Glutamatergic neuron (in vitro differentiated cells): Measurements from ENCODE around the gene LTC4S. TPM values are rescaled to one million over a fixed set of nuclear protein-coding genes. Genes with fewer than 3 reads are reported as not detected.
"Not testable (repeated sequence)": the region's sequence is repeated elsewhere in the genome, so short reads cannot be mapped to it uniquely, and the experiment has no call there.

Experiments used
- DNase-seq: peaks from one replicate; pipeline ENCODE4 v3.0.0; 2022
- H3K27ac Mint-ChIP-seq: one replicate; pipeline ENCODE4 v1.8.0; 2020; ENCODE audit warnings: mild to moderate bottlenecking, mixed read lengths, inconsistent platforms; ENCODE audit not compliant: unreplicated experiment
- H3K27me3 Mint-ChIP-seq: one replicate; pipeline ENCODE4 v1.8.0; 2020; ENCODE audit warnings: mild to moderate bottlenecking, moderate library complexity, mixed read lengths, inconsistent platforms; ENCODE audit not compliant: unreplicated experiment
- H3K36me3 Mint-ChIP-seq: one replicate; pipeline ENCODE4 v1.8.0; 2020; ENCODE audit warnings: mild to moderate bottlenecking, mixed read lengths, inconsistent platforms; ENCODE audit not compliant: unreplicated experiment
- H3K4me1 Mint-ChIP-seq: one replicate; pipeline ENCODE4 v1.8.0; 2020; ENCODE audit warnings: mild to moderate bottlenecking, low read depth, mixed read lengths, inconsistent platforms; ENCODE audit not compliant: unreplicated experiment
- H3K4me3 Mint-ChIP-seq: one replicate; pipeline ENCODE4 v1.8.0; 2020; ENCODE audit warnings: mild to moderate bottlenecking, mixed read lengths, inconsistent platforms; ENCODE audit not compliant: unreplicated experiment
- H3K9me3 Mint-ChIP-seq: one replicate; pipeline ENCODE4 v1.8.0; 2020; ENCODE audit warnings: mild to moderate bottlenecking, moderate library complexity, mixed read lengths, inconsistent platforms; ENCODE audit not compliant: unreplicated experiment
- total RNA-seq: library from RNA; stranded (reverse); fragmentation: NEBNext Ultra II Directional; extraction: Animal tissue kit (Norgen Biotek cat#: 25700); gene quantifications from one replicate; pipeline ENCODE4 v1.2.1, GENCODE V29; 2021; ENCODE audit not compliant: unreplicated experiment
- TF ChIP-seq, protein P1 (sequence below): fragments of 200-600 bp; sonication (generic); IDR thresholded peaks from one replicate; pipeline ENCODE4 v1.5.0; 2021; ENCODE audit not compliant: partially characterized antibody, unreplicated experiment

LTC4S gene
- total RNA-seq, 1 donor from 2014 or later = 0.91 TPM

GRCh38 chr5:179833056-179833708 lies 39.4 kb downstream of the LTC4S start:
- H3K4me1 Mint-ChIP-seq = peaks cover 3% of the 10 kb centered on the region
- H3K4me3 Mint-ChIP-seq = no peak overlapping the region
- peak overlapping the region; percentile 69 for H3K27ac Mint-ChIP-seq
- TF ChIP-seq, protein P1, sequence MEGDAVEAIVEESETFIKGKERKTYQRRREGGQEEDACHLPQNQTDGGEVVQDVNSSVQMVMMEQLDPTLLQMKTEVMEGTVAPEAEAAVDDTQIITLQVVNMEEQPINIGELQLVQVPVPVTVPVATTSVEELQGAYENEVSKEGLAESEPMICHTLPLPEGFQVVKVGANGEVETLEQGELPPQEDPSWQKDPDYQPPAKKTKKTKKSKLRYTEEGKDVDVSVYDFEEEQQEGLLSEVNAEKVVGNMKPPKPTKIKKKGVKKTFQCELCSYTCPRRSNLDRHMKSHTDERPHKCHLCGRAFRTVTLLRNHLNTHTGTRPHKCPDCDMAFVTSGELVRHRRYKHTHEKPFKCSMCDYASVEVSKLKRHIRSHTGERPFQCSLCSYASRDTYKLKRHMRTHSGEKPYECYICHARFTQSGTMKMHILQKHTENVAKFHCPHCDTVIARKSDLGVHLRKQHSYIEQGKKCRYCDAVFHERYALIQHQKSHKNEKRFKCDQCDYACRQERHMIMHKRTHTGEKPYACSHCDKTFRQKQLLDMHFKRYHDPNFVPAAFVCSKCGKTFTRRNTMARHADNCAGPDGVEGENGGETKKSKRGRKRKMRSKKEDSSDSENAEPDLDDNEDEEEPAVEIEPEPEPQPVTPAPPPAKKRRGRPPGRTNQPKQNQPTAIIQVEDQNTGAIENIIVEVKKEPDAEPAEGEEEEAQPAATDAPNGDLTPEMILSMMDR = no peak
- H3K9me3 Mint-ChIP-seq = peaks cover 14% of the 10 kb centered on the region
- no peak for DNase-seq
- H3K27me3 Mint-ChIP-seq = peaks cover 6% of the 10 kb centered on the region
- H3K36me3 Mint-ChIP-seq = peaks cover 39% of the 10 kb centered on the region

GRCh38 chr5:179833709-179834070 lies 39.9 kb downstream of the LTC4S start:
- peaks cover 1% of the 10 kb centered on the region for H3K4me1 Mint-ChIP-seq
- H3K27me3 Mint-ChIP-seq = peaks cover 6% of the 10 kb centered on the region
- H3K36me3 Mint-ChIP-seq = peaks cover 39% of the 10 kb centered on the region
- DNase-seq = no peak
- no peak overlapping the region for H3K4me3 Mint-ChIP-seq
- TF ChIP-seq, protein P1 = no peak
- H3K27ac Mint-ChIP-seq = peak overlapping the region; percentile 69
- peaks cover 14% of the 10 kb centered on the region for H3K9me3 Mint-ChIP-seq

DNA sequence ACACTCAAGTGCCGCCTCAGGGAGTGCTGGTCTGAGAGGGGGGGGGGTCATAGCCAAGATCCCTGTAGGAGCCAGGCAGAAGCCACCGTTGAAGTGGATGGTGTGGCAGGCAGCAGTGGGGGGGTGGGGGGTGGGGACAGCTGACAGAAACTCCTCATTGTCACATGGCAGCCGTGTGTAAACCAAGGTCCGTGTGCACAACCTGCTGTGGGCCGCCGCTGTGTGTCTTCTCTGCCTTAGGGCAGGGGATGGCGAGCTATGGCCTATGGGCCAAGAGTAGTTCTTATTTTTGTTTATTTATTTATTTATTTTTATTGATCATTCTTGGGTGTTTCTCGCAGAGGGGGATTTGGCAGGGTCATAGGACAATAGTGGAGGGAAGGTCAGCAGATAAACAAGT lies 40.3 kb downstream of the LTC4S start:
- DNase-seq = no peak
- Mint-ChIP-seq H3K4me3 (no peak overlapping the region), H3K27me3 (peaks cover 6% of the 10 kb centered on the region), H3K9me3 (peaks cover 14% of the 10 kb centered on the region), H3K27ac (peak overlapping the region; percentile 69), H3K4me1 (no peaks in the 10 kb centered on the region), H3K36me3 (peaks cover 39% of the 10 kb centered on the region)
- TF ChIP-seq, protein P1 = no peak

DNA sequence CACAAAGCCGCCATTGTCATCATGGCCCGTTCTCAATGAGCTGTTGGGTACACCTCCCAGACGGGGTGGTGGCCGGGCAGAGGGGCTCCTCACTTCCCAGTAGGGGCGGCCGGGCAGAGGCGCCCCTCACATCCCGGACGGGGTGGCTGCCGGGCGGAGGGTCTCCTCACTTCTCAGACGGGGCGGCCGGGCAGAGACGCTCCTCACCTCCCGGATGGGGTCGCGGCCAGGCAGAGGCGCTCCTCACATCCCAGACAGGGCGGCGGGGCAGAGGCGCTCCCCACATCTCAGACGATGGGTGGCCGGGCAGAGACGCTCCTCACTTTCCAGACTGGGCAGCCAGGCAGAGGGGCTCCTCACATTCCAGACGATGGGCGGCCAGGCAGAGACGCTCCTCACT lies 41.1 kb downstream of the LTC4S start:
- not testable (repeated sequence) for H3K27ac Mint-ChIP-seq, H3K4me3 Mint-ChIP-seq, DNase-seq, H3K27me3 Mint-ChIP-seq, H3K4me1 Mint-ChIP-seq
- H3K36me3 Mint-ChIP-seq = peaks cover 33% of the 10 kb centered on the region
- peaks cover 14% of the 10 kb centered on the region for H3K9me3 Mint-ChIP-seq

GRCh38 chr5:179836225-179837019 lies 42.6 kb downstream of the LTC4S start:
- Mint-ChIP-seq H3K4me3 (no peak overlapping the region), H3K27me3 (peaks cover 6% of the 10 kb centered on the region), H3K9me3 (peaks cover 8% of the 10 kb centered on the region), H3K4me1 (no peaks in the 10 kb centered on the region), H3K27ac (no peak overlapping the region), H3K36me3 (peaks cover 31% of the 10 kb centered on the region)
- DNase-seq = no peak
- TF ChIP-seq, protein P1 = no peak
